Ovary (tissue), 3 donors: ENCODE results near the gene ALDH7A1.

ENCODE experiments used
- EP300 ChIP-seq: sonication (generic); formaldehyde crosslinking; IDR thresholded peaks from one replicate; pipeline ENCODE4 v1.6.1; 2017; ENCODE audit warnings: antibody characterized with exemption
- TF ChIP-seq, protein P1 (sequence below), 3 donors: fragments of 450-650 bp in 2 of 3; fragments of 200-600 bp in 1 of 3; IDR thresholded peaks; one replicate each; pipeline versions ENCODE4 v1.5.1 to v1.8.0; 2016 to 2022; ENCODE audit warnings: antibody characterized with exemption in 3 of 3, mild to moderate bottlenecking in 1 of 3
- donor health status: DM: no; HTN: no; CAD: no.

DNA sequence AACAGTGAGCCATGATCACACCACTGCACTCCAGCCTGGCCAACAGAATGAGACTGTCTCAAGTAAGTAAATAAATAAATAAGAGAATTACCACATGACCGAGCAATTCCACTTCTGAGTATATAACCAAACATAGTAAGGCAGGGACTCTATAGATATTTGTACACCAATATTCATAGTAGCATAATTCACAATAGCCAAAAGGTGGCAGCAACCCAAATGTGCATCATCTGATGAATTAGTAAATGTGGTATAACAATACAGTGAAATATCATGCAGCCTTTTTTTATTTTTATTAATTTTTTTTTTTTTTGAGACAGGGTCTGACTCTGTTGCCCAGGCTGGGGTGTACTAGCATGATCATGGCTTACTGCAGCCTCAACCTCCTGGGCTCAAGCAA, 33.1 kb downstream of the ALDH7A1 start:
- TF ChIP-seq, protein P1, sequence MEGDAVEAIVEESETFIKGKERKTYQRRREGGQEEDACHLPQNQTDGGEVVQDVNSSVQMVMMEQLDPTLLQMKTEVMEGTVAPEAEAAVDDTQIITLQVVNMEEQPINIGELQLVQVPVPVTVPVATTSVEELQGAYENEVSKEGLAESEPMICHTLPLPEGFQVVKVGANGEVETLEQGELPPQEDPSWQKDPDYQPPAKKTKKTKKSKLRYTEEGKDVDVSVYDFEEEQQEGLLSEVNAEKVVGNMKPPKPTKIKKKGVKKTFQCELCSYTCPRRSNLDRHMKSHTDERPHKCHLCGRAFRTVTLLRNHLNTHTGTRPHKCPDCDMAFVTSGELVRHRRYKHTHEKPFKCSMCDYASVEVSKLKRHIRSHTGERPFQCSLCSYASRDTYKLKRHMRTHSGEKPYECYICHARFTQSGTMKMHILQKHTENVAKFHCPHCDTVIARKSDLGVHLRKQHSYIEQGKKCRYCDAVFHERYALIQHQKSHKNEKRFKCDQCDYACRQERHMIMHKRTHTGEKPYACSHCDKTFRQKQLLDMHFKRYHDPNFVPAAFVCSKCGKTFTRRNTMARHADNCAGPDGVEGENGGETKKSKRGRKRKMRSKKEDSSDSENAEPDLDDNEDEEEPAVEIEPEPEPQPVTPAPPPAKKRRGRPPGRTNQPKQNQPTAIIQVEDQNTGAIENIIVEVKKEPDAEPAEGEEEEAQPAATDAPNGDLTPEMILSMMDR (IDR thresholded peaks at IDR 0.05): no peak
- TF ChIP-seq EP300: no peak
